T1000 (cell line): ENCODE data around the gene SNORC.

ENCODE experiments used
- DNase-seq: peaks from one replicate; lab custom pipeline; 2025; ENCODE audit warnings: mixed read lengths; lab: John Stamatoyannopoulos, UW

SNORC gene

GRCh38 chr2:232882505-232883115 is 12.5 kb downstream of the SNORC start:
- DNase-seq, result no peak

- no peak for DNase-seq
These were observed 13.2 kb downstream of the SNORC start for GRCh38 chr2:232883116-232883721.

GRCh38 chr2:232884001-232884421 is 13.9 kb downstream of the SNORC start:
- no peak for DNase-seq

- DNase-seq, result no peak
These were observed 14.6 kb downstream of the SNORC start for GRCh38 chr2:232884549-232885263.

DNA sequence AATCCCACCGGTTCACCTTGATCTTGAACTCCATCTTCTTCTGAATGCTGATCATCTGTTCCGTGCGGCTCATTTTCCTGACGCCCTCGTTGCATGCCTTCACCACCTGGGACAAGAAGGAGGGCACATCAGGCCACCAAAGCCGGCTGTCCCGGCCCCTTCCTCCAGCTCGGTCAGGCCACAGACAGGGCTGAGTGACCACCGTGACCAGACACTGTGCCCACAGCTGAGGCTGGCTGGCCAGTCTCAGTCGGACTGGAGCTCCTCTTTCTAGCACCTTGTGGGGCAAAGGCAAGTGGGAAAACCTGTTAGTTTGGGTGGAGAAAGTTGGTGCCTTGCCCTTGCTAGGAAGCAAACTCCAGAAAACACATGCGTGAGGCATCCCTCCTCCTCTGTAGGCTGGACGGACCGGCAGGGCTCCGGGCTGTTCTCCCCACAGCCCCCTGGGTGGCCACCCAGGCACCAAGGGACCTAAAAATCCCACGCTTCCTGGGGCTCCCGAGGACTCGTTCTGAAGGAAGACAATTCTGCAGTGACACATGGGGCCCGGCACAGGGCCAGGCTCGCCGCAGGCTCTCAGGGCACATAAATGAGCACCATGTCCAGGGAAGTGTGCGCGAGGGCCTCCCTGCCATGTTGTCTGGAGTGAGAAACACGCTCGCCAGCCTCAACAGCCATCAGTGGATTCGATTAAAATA is 15.3 kb downstream of the SNORC start:
- DNase-seq, result no peak

DNA sequence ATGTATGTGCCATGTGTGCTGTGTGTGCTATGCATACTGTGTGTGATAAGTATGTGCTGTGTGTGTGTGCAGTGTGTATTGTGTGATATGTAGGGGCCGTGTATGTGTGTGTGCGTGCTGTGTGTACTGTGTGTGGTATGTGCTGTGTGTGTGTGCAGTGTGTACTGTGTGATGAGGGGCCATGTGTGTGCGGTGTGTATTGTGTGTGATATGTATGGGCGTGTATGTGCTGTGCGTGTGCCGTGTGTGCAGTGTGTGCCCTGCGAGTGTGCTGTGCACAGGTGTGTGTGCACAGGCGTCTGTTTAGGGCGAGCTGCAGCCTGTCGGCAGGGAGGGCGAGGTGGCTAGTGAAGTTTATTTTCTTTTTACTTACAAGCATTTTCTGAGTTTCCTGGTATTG is 16.1 kb downstream of the SNORC start:
- DNase-seq, result no peak

DNA sequence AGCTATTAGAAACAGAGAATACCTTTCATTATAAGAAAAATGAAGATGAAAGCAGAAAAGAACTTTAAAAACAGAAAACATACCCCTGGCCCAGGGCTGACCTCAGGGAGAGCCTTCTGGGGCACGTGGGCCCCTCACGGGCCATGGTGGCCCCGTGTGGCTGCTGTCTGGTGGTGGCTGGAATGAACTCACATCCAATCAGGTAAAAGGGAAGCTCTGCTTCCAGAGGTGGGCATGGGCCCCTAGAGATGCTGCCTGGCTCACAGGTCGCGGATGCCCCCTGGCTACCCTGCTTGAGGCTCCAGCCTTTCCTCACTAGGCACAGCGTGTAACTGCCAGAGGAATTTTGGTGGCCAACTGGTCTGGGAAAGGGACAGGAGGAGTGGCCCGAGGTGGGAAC is 16.6 kb downstream of the SNORC start:
- DNase-seq, result no peak

DNA sequence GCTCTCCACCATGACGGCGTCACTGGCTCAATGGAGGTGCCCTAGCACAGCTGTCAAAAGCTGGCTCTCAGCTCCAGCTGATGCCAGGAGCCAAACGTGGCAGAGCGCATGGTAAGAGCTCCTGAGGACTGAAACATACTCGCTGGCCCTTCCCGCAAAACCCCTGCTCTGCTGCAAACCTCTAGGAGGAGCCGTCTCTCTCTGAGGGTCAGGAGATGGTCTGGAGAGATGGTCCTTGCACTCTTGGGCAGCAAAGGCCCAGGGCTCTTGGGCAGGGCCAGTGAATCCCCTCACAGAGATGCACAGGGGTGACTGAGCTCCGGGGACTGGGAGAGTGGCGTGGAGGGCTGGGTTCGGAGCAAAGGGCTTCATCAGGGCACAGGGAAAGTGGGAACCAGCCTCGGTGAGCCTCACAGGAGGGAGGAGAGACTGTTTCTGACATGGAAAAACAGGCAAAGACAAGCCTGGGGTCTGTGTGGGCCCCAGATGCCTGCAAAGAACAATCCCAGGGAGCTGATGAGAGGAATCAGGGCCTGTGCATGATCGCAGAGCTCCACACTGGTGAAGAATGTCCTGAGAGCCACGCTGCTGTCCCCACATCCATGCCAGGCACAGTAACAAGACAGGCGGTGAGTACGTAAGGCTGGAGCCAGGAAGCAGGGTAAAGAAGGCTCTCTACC is 17.2 kb downstream of the SNORC start:
- no peak for DNase-seq

DNA sequence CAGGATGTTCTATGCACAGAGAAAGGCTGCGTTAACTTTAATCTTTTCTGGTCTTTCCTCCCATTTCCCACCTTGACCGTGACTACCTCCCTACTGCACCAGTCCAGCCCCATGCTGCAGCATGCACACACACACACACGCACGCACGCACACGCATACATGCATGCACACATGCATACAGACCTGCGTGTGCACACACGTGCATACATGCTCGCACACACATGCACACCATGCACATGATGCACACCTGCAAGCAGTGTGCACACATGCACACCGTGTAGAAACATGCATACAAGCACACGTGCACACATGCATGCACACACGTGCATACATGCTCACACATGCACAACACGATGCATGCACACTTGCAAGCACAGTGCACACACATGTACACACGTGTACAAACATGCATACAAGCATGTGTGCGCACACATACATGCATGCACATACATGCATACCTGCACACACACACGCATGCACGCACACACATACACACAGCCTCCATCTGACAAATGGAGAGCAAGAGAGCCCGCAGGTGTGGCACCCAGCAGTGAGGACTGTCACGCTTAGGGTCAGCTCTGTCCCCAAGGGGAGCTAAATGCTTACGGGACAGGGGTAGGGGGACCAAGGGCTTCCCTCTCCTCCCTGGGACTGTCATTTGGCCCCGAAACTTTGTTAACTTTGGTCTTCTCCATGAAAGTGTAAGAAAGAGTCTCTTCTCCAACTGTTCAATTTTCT is 18.2 kb downstream of the SNORC start:
- DNase-seq, result no peak

DNA sequence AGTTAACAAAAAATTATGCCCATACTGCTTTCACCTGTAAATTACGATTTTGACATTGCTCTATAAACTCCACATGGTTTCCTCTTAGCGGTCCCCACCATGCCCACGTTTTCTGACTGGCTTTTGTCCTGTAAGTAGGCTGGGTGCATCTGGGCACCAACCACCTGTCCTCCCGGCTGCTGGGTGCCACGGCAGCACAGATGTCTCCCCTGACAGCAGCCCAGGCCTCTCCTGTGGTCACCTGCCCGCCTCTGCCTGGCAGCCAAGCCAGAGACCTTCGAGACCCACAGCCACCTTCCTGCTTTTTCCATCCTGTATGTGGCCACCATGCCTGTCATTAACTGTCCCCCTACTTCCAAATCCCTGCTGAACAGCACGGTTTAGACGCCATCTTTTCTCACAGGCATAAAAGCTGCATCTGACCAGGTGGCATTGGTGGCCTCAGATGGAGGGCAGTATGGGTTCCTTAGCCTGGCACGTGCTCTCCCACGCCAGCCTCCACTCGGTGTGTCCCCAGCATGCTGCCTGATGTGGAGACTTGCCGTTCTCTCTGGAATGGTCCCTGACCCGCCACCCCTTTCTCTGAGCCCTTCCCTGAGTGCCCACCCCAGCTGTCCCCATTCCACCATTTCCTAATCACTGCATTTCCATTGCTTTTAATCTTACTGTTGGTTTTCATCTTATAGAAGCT is 18.9 kb downstream of the SNORC start:
- no peak for DNase-seq

DNA sequence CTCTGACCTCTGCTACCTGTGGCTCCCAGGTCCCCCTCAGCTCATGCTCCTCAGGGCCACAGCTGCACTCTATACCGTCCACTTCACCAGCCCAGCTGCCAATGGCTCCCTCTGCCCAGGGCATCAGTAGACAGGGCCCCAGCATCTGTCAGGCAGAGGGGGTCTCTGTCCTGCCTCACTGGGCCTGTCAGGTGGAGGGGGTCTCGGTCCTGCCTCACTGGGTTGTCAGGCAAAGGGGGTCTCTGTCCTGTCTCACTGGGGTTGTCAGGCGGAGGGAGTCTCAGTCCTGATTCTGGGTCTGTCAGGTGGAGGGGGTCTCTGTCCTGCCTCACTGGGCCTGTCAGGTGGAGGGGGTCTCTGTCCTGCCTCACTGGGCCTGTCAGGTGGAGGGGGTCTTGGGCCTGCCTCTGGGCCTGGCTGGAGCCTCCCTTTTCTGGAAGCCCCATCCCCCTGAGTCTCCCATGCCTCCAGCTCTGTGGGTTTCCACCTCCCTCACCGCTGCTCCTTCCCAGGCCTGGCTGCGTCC is 19.9 kb downstream of the SNORC start:
- DNase-seq, result no peak

- DNase-seq, result no peak
These were observed 20.5 kb downstream of the SNORC start for GRCh38 chr2:232890536-232890895.

DNA sequence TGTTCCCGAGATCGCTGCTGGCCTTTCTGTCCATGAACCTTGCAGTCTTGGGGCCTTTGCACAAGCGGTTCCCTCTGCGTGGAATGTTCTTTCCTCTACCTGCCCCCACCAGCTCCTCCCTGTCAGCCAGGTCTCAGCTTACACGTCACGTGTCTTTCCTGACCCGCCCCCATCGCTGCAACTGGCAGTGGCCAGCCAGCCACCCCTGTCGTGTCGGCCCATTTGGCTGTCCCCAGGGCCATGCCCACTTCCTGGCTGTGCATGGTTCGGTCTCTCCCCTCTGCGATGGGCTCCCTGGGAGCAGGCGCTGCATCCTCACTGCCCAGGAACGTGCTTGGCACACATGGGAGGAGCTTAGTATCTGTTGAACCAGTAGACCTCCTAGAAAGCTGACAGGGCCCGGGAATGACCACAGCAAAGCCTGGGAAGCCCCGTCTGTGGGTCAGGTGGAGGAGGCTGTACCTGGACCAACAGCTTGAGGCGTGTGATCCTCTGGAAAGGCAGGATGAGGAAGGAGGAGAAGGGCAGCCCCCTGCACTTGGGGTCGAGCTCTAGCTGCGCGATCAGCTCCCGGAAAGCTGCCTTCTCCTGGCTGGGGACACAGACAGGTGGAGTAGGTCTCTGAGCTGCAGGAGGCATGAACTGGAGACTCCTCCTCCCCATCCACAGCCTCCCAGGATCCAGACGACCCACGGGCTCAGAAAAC is 21.0 kb downstream of the SNORC start:
- DNase-seq, result no peak

DNA sequence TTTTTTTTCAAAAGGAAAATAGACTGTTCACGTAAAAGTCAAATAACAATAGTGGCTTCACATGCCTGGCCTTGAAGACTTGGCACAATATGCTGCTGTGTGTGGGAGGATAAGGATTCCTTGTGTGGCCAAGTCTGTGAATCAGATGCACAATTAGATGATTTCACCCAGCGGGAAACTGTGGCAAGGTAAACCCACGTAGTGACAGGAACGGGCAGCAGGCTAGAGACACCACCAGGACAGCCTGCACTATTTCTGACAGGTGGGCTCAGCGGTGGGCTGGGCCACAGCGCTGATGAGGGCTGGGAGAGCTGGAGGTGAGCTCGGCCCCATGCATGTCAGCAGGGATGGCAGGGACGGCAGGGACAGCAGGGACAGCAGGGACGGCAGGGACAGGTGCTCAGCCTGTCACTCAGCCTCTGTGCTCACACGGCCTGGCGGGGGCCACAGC is 21.6 kb downstream of the SNORC start:
- DNase-seq, result no peak

- DNase-seq, result no peak
These were observed 22.2 kb downstream of the SNORC start for GRCh38 chr2:232892221-232892620.

DNA sequence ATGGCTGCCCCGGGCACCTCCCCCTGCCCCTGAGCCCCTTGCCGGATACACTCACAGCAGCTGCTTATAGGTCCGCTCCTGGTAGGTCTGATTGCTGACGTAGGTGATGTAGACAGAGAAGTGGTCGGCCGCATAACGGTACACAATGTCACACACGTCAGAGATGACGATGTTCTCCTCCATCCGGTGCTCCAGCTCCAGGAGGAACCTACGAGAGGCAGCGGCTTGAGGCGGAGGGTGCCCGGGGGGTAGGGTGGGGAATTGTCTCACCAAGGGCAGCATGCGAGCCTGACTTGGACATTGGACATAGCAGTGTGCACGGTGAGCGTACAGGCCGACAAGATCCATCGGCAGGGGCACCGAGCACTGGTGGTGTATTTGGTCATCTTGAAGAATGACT is 22.8 kb downstream of the SNORC start:
- DNase-seq, result no peak

DNA sequence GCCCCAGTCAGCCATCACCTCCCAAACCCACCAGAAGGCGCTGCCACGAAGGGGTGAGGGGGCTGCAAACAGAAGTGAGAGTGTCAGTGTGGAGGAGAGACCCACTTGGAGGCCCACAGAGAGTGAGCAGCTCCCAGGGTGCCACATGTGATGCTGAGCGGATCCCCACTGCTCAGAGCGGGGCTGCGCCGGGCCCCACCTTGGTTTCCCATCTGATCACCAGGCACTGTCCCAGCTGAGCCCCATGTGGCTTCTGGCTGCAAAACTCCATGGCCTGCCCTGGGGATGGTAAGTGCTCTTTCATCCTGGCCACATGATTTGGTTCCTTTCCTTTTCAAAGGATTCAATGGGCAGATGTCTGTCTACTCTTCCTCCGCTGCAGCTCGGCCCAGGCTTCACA is 23.8 kb downstream of the SNORC start:
- no peak for DNase-seq

DNA sequence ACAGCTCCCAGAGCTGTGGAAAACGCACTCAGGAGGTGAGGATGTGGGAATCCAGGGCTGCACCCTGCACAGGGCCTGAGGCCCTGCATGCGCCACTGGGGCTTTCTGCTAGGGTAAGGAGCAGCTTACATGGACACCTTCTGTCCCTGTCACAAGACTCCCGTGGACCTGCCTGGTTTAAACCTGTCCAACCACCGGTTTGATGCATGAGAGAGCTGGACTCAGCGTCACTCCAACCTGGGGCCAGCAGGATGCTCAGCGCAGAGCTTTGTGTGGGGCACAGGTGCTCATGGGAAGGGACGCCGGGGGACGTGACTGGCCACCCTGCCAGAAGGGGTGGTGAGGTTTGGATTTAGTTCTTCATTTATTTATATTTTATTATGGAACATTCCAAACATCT is 24.2 kb downstream of the SNORC start:
- DNase-seq, result no peak

- DNase-seq, result no peak
These were observed 24.7 kb downstream of the SNORC start for GRCh38 chr2:232894746-232895145.

- DNase-seq, result no peak
These were observed 26.0 kb downstream of the SNORC start for GRCh38 chr2:232896111-232896510.
